ENCODE data around the gene PRKCZ. TPM values are rescaled to one million over a fixed set of nuclear protein-coding genes. Genes with fewer than 3 reads are reported as not detected.

The PRKCZ gene
- polyA plus RNA-seq, 3 donors, result 0.74 to 1.9 (median 1.4) TPM

DNA sequence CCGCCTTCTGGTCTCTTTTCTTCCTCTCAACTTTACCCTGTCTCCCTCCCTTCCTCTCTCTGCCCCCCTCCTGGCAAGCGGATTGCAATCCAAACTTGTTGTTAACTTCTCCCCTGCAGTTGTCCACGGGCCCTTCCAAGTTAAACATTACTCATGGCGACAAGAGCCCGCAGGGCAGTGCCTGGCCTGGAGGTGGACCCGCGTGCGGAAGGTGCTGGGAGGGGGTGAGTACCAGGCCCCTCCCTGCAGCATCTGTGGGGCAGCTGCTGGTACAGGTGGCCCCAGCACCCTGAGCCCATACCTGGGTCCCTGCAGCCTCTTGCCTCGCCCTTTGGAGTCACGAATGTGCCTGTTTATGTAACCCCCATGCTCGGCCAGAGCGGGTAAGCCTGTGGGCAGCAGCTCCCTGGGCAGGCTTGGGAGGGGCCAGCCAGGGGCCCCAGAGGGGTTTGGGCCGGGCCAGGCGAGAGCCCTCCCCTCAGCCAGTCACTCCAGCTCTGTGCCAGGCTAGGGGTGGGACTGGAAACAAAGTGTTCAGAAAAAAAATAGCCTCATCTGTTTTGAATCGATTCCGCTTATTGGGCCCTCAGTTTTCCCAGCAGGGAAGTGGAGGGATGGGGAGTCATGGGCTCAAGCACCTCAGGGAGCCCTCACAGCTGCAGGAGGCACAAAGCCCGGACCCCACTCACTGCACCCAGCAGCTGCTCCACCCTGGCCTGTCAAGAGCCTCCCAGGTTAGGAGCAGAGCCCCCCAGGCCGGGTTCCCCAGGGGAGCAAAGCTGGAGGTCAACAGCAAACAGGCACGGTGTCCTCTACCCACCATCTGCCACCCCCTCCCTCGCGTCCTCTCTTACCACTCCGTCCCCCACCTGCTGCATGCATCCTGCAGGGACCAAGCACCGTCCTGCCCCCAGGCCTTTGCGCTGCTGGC is 158.4 kb downstream of the PRKCZ start:
- no peak for DNase-seq
- no peak for TF ChIP-seq CTCF (IDR thresholded peaks at IDR 0.05)
- Histone ChIP-seq H3K9me3 (replicated peaks in 1 of 2; ENCODE audit: control insufficient read depth in 1 of 2, insufficient read depth in 1 of 2, low read length in 2 of 2) (no peaks in the 10 kb centered on the region), H3K9ac (ENCODE audit: insufficient read depth, low read length, poor library complexity, severe bottlenecking) (no peak overlapping the region), H3K27me3 (ENCODE audit: control insufficient read depth in 2 of 2, insufficient read depth in 2 of 2, low read length in 2 of 2) (peaks cover 0 to 15% of the 10 kb centered on the region in 2 donors), H3K79me2 (ENCODE audit: insufficient read depth, low read length) (no peaks in the 10 kb centered on the region), H3K4me1 (ENCODE audit: control insufficient read depth in 1 of 2, insufficient read depth in 2 of 2, low read length in 2 of 2) (peaks cover 28 to 35% of the 10 kb centered on the region in 2 donors), H3K27ac (ENCODE audit: low read depth in 1 of 2, low read length in 2 of 2) (no peak overlapping the region), H3K4me2 (replicated peaks; ENCODE audit: extremely low read depth, low read length, poor library complexity, severe bottlenecking) (no peak overlapping the region), H3K4me3 (replicated peaks in 1 of 3; ENCODE audit: low read depth in 2 of 3, low read length in 3 of 3) (no peak overlapping the region), H4K20me1 (ENCODE audit: insufficient read depth, low read length) (no peaks in the 10 kb centered on the region), H2AFZ (ENCODE audit: insufficient read depth, low read depth, low read length, poor library complexity, severe bottlenecking) (no peak overlapping the region), H3K36me3 (replicated peaks in 1 of 2; ENCODE audit: control insufficient read depth in 1 of 2, insufficient read depth in 2 of 2, low read length in 2 of 2) (no peaks in the 10 kb centered on the region)
- H3K9me3 Mint-ChIP-seq, result peaks cover 0 to 4% (median 0%) of the 10 kb centered on the region in 7 donors
- peaks cover 21% of the 10 kb centered on the region for H3K4me1 Mint-ChIP-seq
- 77% methylated on average over 16 of the region's 24 CpGs for WGBS (ENCODE audit: insufficient coverage)
- intact Hi-C loops (cut with micrococcal nuclease), result loop anchor here in 1 of 2 donors (10.0 kb wide), 1 partner anchor 316 kb away; the partner anchor contains the start of gene PANK4
- no peaks in the 10 kb centered on the region for H3K36me3 Mint-ChIP-seq
- H3K27me3 Mint-ChIP-seq (ENCODE audit: low read depth in 3 of 3), result peaks cover 21 to 44% (median 23%) of the 10 kb centered on the region in 3 donors
- no peak overlapping the region for H3K4me3 Mint-ChIP-seq
- H3K27ac Mint-ChIP-seq, result no peak overlapping the region

- H4K20me1 ChIP-seq (ENCODE audit: insufficient read depth, low read length), result no peaks in the 10 kb centered on the region
- intact Hi-C loops (cut with micrococcal nuclease), result loop anchor here in 1 of 2 donors (10.0 kb wide), 1 partner anchor 315 kb away; the partner anchor contains the start of gene PANK4
Observed at GRCh38 chr1:2209400-2210083, 159.3 kb downstream of the PRKCZ start.

More at GRCh38 chr1:2209400-2210083, 159.3 kb downstream of the PRKCZ start:
- no peak overlapping the region for H2AFZ ChIP-seq (ENCODE audit: insufficient read depth, low read depth, low read length, poor library complexity, severe bottlenecking)
- no peaks in the 10 kb centered on the region for H3K36me3 Mint-ChIP-seq
- peaks cover 22 to 32% of the 10 kb centered on the region in 2 donors for H3K4me1 ChIP-seq (ENCODE audit: control insufficient read depth in 1 of 2, insufficient read depth in 2 of 2, low read length in 2 of 2)
- no peak overlapping the region for H3K27ac Mint-ChIP-seq
- WGBS (ENCODE audit: insufficient coverage), result 84% methylated on average over 10 of the region's 18 CpGs
- no peaks in the 10 kb centered on the region for H3K79me2 ChIP-seq (ENCODE audit: insufficient read depth, low read length)
- H3K4me2 ChIP-seq (replicated peaks; ENCODE audit: extremely low read depth, low read length, poor library complexity, severe bottlenecking), result no peak overlapping the region
- peaks cover 0 to 18% of the 10 kb centered on the region in 2 donors for H3K27me3 ChIP-seq (ENCODE audit: control insufficient read depth in 2 of 2, insufficient read depth in 2 of 2, low read length in 2 of 2)
- H3K4me3 ChIP-seq (replicated peaks in 1 of 3; ENCODE audit: low read depth in 2 of 3, low read length in 3 of 3), result no peak overlapping the region
- H3K9me3 ChIP-seq (replicated peaks in 1 of 2; ENCODE audit: control insufficient read depth in 1 of 2, insufficient read depth in 1 of 2, low read length in 2 of 2), result no peaks in the 10 kb centered on the region
- H3K27me3 Mint-ChIP-seq (ENCODE audit: low read depth in 3 of 3), result peaks cover 21 to 47% (median 23%) of the 10 kb centered on the region in 3 donors
- H3K9me3 Mint-ChIP-seq, result peaks cover 0 to 4% (median 0%) of the 10 kb centered on the region in 7 donors
- H3K36me3 ChIP-seq (replicated peaks in 1 of 2; ENCODE audit: control insufficient read depth in 1 of 2, insufficient read depth in 2 of 2, low read length in 2 of 2), result no peaks in the 10 kb centered on the region
- H3K4me3 Mint-ChIP-seq, result peak overlapping the region in 1 of 2 donors; percentile 37
- no peak for TF ChIP-seq CTCF (IDR thresholded peaks at IDR 0.05)
- H3K4me1 Mint-ChIP-seq, result peaks cover 17% of the 10 kb centered on the region
- H3K27ac ChIP-seq (ENCODE audit: low read depth in 1 of 2, low read length in 2 of 2), result no peak overlapping the region
- DNase-seq, result no peak
- H3K9ac ChIP-seq (ENCODE audit: insufficient read depth, low read length, poor library complexity, severe bottlenecking), result no peak overlapping the region
